22Rv1 (cell line): ENCODE data around the gene CLASP1.

ENCODE experiments used
- CTCF ChIP-seq: fragments of 450-650 bp; IDR thresholded peaks from 2 replicates; pipeline ENCODE4 v1.5.1; 2017; ENCODE audit warnings: mild to moderate bottlenecking
- ZFX ChIP-seq: fragments of 450-650 bp; IDR thresholded peaks from 2 replicates; pipeline ENCODE4 v1.6.1; 2017; ENCODE audit warnings: antibody characterized with exemption, borderline replicate concordance

- TF ChIP-seq CTCF (no peak), ZFX (no peak)
Measured at GRCh38 chr2:121536347-121536746, 112.9 kb downstream of the CLASP1 start.
